K562 (cell line): ENCODE results near the gene UCP3. TPM values are rescaled to one million over a fixed set of nuclear protein-coding genes. Genes with fewer than 3 reads are reported as not detected.

Experiments
- ASH1L ChIP-seq: fragments of 450-650 bp; IDR thresholded peaks from 2 replicates; pipeline ENCODE4 v1.6.1; 2018; ENCODE audit warnings: borderline replicate concordance, mild to moderate bottlenecking, low read depth; ENCODE audit not compliant: partially characterized antibody
- E2F3 ChIP-seq: fragments of 250-450 bp; sonication (Bioruptor Pico); IDR thresholded peaks from 2 replicates; pipeline ENCODE4 v1.4.0; 2020; ENCODE audit warnings: mild to moderate bottlenecking
- E4F1 ChIP-seq: fragments of 250-450 bp; sonication (Bioruptor Pico); IDR thresholded peaks from 2 replicates; pipeline ENCODE4 v1.5.0; 2021; ENCODE audit warnings: mild to moderate bottlenecking, borderline replicate concordance
- EP300 ChIP-seq: IDR thresholded peaks from 2 replicates; pipeline ENCODE4 v1.6.1; 2012; ENCODE audit warnings: low read length, improper control_type of control experiment
- JUND ChIP-seq, 2 experiments: IDR thresholded peaks; 2 replicates in 1 of 2; 3 replicates in 1 of 2; pipeline ENCODE4 v1.6.1; 2011; ENCODE audit warnings: borderline replicate concordance in 2 of 2, low read depth in 2 of 2, low read length in 2 of 2, improper control_type of control experiment in 1 of 2, missing biosample characterization in 1 of 2, missing genetic modification characterization in 1 of 2, missing genetic modification reagents in 1 of 2
- KLF10 ChIP-seq: fragments of 250-450 bp; sonication (Bioruptor Pico); IDR thresholded peaks from 2 replicates; pipeline ENCODE4 v1.6.1; 2021; ENCODE audit warnings: matching md5 sums
- MBD2 ChIP-seq: sonication (generic); IDR thresholded peaks from 2 replicates; pipeline ENCODE4 v1.6.1; 2016; ENCODE audit warnings: low read depth, borderline replicate concordance
- MCM5 ChIP-seq: fragments of 450-650 bp; IDR thresholded peaks from 2 replicates; pipeline ENCODE4 v1.6.1; 2016; ENCODE audit warnings: low read depth
- MTA2 ChIP-seq: fragments of 450-650 bp; IDR thresholded peaks from 2 replicates; pipeline ENCODE4 v1.6.1; 2016; ENCODE audit warnings: low read depth
- NFE2 ChIP-seq: IDR thresholded peaks from 2 replicates; pipeline ENCODE4 v1.6.1; 2014; ENCODE audit warnings: antibody characterized with exemption, low read depth
- PHF21A ChIP-seq: fragments of 450-650 bp; IDR thresholded peaks from 2 replicates; pipeline ENCODE4 v1.6.1; 2017; ENCODE audit warnings: low read depth, borderline replicate concordance
- PPARD ChIP-seq: fragments of 250-450 bp; sonication (Bioruptor Pico); IDR thresholded peaks from 2 replicates; pipeline ENCODE4 v1.8.0; 2022; ENCODE audit warnings: inconsistent platforms, mild to moderate bottlenecking, moderate library complexity
- SRF ChIP-seq, 2 experiments: fragments of 250-450, 450-650 bp in 1 of 2; sonication (Bioruptor Pico) in 1 of 2; sonication (generic) in 1 of 2; formaldehyde crosslinking; IDR thresholded peaks; 2 replicates each; pipeline versions ENCODE4 v1.5.0 to v1.5.1; 2020 to 2022; ENCODE audit warnings: mild to moderate bottlenecking in 1 of 2, missing genetic modification reagents in 1 of 2
- TAF9B ChIP-seq: fragments of 450-650 bp; IDR thresholded peaks from 2 replicates; pipeline ENCODE4 v1.6.1; 2018; ENCODE audit warnings: mild to moderate bottlenecking; ENCODE audit not compliant: partially characterized antibody
- TBL1XR1 ChIP-seq, 2 experiments: IDR thresholded peaks; 2 replicates each; pipeline ENCODE4 v1.6.1; 2012; ENCODE audit warnings: improper control_type of control experiment in 2 of 2, low read length in 2 of 2, mild to moderate bottlenecking in 1 of 2
- TCF7 ChIP-seq: sonication (generic); IDR thresholded peaks from 2 replicates; pipeline ENCODE4 v1.6.1; 2016; ENCODE audit warnings: antibody characterized with exemption, borderline replicate concordance
- ZC3H4 ChIP-seq: sonication (generic); formaldehyde crosslinking; IDR thresholded peaks from 2 replicates; pipeline ENCODE4 v1.9.0; 2021; ENCODE audit warnings: missing genetic modification reagents, borderline replicate concordance
- ZNF121 ChIP-seq: sonication (generic); formaldehyde crosslinking; conservative IDR thresholded peaks from 2 replicates; pipeline ENCODE4 v1.8.0; 2022; ENCODE audit warnings: missing genetic modification reagents
- ZNF444 ChIP-seq: fragments of 250-450 bp; sonication (Bioruptor Pico); IDR thresholded peaks from 2 replicates; pipeline ENCODE4 v1.4.0; 2020; ENCODE audit warnings: mild to moderate bottlenecking, moderate library complexity
- polyA plus RNA-seq, 8 experiments: library from polyadenylated mRNA; depleted of rRNA in 4 of 8; stranded (reverse) in 5 of 8; unstranded in 3 of 8; fragments of >200 nt; fragmentation: Nextera tagmentation in 2 of 8; fragmentation: Illumina TruSeq in 1 of 8; extraction: Ambion mirVana in 2 of 8; extraction: Trizol in 1 of 8; gene quantifications; 2 replicates each; pipeline versions ENCODE4 v1.2.1 to v1.2.3, GENCODE V29; 2011 to 2014; ENCODE audit warnings: inconsistent platforms in 1 of 8, missing spikeins in 1 of 8
- total RNA-seq, 7 experiments: library from RNA; depleted of rRNA in 6 of 7; stranded (reverse); fragments of >200 nt in 6 of 7; fragmentation: Illumina TruSeq in 2 of 7; extraction: Trizol in 2 of 7; gene quantifications; 2 replicates each; pipeline versions ENCODE4 v1.2.1 to v1.2.3, GENCODE V29; 2011 to 2021; ENCODE audit warnings: low replicate concordance in 1 of 7
- TF ChIP-seq, protein P1 (sequence below), 2 experiments: IDR thresholded peaks in 1 of 2; conservative IDR thresholded peaks in 1 of 2; 2 replicates each; pipeline ENCODE4 v1.6.1; 2016; ENCODE audit warnings: low read depth in 2 of 2, mild to moderate bottlenecking in 1 of 2, missing compliant biosample characterization in 1 of 2, missing genetic modification characterization in 1 of 2, moderate library complexity in 1 of 2
- TF ChIP-seq, protein P2 (sequence below): fragments of 200-800 bp; sonication (Bioruptor generic); IDR thresholded peaks from 2 replicates; pipeline ENCODE4 v1.6.1; 2017; ENCODE audit warnings: missing genetic modification characterization, missing compliant biosample characterization

Gene UCP3
- total and polyA plus RNA-seq, 9 of the 15 experiments (the other 6 are each of a cell fraction or from before 2014, with no cell fraction given), result 0.05 to 0.65 (median 0.25) TPM; not detected in 2

DNA sequence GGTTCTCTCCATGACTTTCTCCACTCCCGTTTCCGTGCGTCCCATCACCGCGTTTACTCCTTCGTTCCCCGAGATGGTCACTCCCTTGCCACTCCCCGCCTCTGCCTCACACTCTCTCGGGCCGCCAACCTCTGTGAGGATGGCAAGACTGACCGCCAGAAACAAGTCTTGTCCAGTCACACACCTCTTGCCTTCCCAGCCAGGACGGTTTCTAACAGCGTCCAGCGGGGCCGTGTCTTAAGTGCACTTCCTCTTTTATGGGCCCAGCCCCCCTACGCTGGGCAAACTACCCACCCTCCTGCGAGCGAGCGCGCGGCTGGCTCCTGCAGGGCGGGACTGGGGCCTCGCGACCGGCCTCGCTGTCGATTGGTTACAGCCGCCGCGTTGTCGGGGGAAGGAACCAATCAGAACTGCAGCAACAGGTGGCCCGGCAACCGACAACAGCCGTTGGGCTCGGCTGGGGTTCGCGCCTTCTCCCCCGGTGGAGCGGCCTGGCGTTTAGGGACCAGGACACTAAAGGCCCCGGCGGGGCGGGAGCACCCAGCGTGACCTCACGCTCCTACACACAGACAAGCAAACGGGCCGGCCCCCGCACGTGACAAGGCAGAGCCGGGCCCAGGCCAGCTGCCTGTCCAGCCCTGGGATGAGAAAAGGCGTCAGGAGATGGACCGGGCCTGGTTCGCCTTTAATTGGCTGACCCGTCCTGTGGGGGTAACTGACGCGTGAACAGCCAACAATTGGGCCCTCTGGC lies 25.7 kb downstream of the UCP3 start (continued):
- TF ChIP-seq, protein P1, sequence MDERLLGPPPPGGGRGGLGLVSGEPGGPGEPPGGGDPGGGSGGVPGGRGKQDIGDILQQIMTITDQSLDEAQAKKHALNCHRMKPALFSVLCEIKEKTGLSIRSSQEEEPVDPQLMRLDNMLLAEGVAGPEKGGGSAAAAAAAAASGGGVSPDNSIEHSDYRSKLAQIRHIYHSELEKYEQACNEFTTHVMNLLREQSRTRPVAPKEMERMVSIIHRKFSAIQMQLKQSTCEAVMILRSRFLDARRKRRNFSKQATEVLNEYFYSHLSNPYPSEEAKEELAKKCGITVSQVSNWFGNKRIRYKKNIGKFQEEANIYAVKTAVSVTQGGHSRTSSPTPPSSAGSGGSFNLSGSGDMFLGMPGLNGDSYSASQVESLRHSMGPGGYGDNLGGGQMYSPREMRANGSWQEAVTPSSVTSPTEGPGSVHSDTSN (CRISPR knock-in tag; IDR thresholded peaks at IDR 0.05; ENCODE audit: low read depth), result no peak
- TF ChIP-seq, protein P1 (tag; conservative IDR thresholded peaks at IDR 0.05; ENCODE audit: low read depth), result 0 out of 2 replicates have a peak, but pooled peaks have one; percentile 22
- peak; percentile 4; the same call in 1 of the 2 replicates for TF ChIP-seq MTA2
- peak; percentile 67 for TF ChIP-seq NFE2
- no peak for TF ChIP-seq KLF10 (CRISPR knock-in tag)
- peak; percentile 84 for TF ChIP-seq MBD2
- TF ChIP-seq JUND (IDR thresholded peaks at IDR 0.05; ENCODE audit: borderline replicate concordance, low read depth, low read length), result peak; percentile 64
- TF ChIP-seq JUND (tag; IDR thresholded peaks at IDR 0.05; ENCODE audit: borderline replicate concordance, low read depth, low read length), result no peak; the same call in 2 of the 3 replicates
- TF ChIP-seq, protein P2, sequence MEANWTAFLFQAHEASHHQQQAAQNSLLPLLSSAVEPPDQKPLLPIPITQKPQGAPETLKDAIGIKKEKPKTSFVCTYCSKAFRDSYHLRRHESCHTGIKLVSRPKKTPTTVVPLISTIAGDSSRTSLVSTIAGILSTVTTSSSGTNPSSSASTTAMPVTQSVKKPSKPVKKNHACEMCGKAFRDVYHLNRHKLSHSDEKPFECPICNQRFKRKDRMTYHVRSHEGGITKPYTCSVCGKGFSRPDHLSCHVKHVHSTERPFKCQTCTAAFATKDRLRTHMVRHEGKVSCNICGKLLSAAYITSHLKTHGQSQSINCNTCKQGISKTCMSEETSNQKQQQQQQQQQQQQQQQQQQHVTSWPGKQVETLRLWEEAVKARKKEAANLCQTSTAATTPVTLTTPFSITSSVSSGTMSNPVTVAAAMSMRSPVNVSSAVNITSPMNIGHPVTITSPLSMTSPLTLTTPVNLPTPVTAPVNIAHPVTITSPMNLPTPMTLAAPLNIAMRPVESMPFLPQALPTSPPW (CRISPR knock-in tag), result peak; percentile 95
- TF ChIP-seq ZC3H4 (CRISPR knock-in tag), result no peak
- peak; percentile 76 for TF ChIP-seq ASH1L
- TF ChIP-seq E4F1, result no peak
- TF ChIP-seq TAF9B, result peak; percentile 77
- TF ChIP-seq SRF (CRISPR knock-in tag; IDR thresholded peaks at IDR 0.05), result peak; percentile 29 to 67; a peak in 3 of 4 replicates
- TF ChIP-seq ZNF121 (CRISPR knock-in tag), result 0 out of 2 replicates have a peak, but pooled peaks have one; percentile 4
- no peak for TF ChIP-seq MCM5
- TF ChIP-seq ZNF444 (CRISPR knock-in tag), result no peak
- TF ChIP-seq E2F3 (CRISPR knock-in tag), result peak; percentile 63
- peak; percentile 62 for TF ChIP-seq EP300
- peak; percentile 94; the same call in 1 of the 2 replicates for TF ChIP-seq PHF21A
- TF ChIP-seq TCF7, result no peak
- no peak for TF ChIP-seq PPARD (CRISPR knock-in tag)
- TF ChIP-seq TBL1XR1 (IDR thresholded peaks at IDR 0.05; ENCODE audit: low read length in 2 of 2), result peak in 1 of 2 experiments; percentile 46; a peak in 1 of 4 replicates
